ENCODE data around the gene VAT1. TPM values are rescaled to one million over a fixed set of nuclear protein-coding genes. Genes with fewer than 3 reads are reported as not detected.

Gene VAT1
- total and polyA plus RNA-seq, 9 of the 15 experiments (the other 6 are each of a cell fraction or from before 2014, with no cell fraction given) = 29.4 to 153 (median 66.7) TPM

DNA sequence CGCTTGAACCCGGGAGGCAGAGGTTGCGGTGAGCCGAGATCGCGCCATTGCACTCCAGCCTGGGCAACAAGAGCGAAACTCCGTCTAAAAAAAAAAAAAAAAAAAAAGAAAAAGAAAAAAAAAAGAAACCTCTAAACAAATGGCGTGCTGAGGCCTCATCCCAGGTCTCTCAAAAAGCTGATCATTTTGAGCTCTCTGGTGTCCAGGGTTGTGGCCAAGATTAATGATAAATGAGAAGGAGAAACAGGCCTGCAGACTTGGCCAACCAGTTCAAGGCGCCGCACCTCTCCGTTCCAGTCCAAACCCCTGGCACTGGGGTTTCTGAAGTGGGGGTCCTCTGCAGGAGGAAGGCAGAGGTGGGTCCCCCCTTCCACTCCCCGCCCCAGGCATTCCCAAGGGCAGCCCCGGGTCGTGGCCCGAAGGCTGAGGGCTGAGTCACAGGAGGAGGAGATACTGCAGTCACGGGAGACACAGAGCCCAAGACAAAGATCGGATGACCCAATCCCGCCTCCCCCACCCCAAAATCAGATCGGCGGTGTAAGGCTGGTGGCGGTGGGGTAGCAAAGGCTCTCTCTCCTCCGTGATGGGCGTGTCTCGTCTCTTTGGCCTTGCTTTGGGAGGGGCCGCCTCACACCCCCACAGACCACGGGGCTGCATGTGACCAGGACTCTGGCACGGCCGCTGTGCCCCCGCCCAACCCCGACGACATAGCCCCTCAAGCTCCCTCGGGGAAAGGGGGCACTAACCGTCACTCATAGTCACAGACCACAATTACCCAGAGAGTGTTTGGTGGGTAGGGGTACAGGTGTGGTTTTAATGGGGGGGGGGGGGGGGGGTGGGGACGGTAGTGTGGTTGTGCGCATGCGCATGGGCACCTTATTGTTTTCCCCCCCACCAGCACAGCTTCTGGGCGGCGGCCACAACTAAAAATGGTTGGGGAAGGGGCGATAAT, 1.1 kb downstream of the VAT1 start (continued):
- TF ChIP-seq ATF4 (CRISPR knock-in tag; IDR thresholded peaks at IDR 0.05) (no peak), BHLHE40 (IDR thresholded peaks at IDR 0.05; ENCODE audit: low read length) (peak; percentile 98), HLTF (IDR thresholded peaks at IDR 0.05) (0 out of 2 replicates have a peak, but pooled peaks have one; percentile 13), RB1 (IDR thresholded peaks at IDR 0.05; ENCODE audit: low read depth) (no peak), KLF10 (CRISPR knock-in tag; IDR thresholded peaks at IDR 0.05) (no peak), ZNF77 (CRISPR knock-in tag; IDR thresholded peaks at IDR 0.05) (no peak), LEF1 (IDR thresholded peaks at IDR 0.05) (peak; percentile 87), ZNF3 (CRISPR knock-in tag; IDR thresholded peaks at IDR 0.05) (no peak), GTF2E2 (tag; IDR thresholded peaks at IDR 0.05) (no peak), ZNF79 (CRISPR knock-in tag; IDR thresholded peaks at IDR 0.05; ENCODE audit: low read depth) (no peak), SMARCA4 (IDR thresholded peaks at IDR 0.05) (peak; percentile 91), GMEB1 (CRISPR knock-in tag; IDR thresholded peaks at IDR 0.05) (no peak; the same call in 1 of the 2 replicates), PRMT5 (CRISPR knock-in tag; IDR thresholded peaks at IDR 0.05) (no peak), CCNT2 (IDR thresholded peaks at IDR 0.05; ENCODE audit: borderline replicate concordance, extremely low read depth, insufficient read length, low read depth, low read length) (peak; percentile 90), NONO (IDR thresholded peaks at IDR 0.05; ENCODE audit: low read depth in 2 of 2, low read length in 1 of 2) (0 out of 4 replicates have a peak, but pooled peaks of 1 of the 2 experiments have one; percentile 30), ZHX1 (conservative IDR thresholded peaks at IDR 0.05; ENCODE audit: low read length) (no peak)
- TF ChIP-seq, protein P1, sequence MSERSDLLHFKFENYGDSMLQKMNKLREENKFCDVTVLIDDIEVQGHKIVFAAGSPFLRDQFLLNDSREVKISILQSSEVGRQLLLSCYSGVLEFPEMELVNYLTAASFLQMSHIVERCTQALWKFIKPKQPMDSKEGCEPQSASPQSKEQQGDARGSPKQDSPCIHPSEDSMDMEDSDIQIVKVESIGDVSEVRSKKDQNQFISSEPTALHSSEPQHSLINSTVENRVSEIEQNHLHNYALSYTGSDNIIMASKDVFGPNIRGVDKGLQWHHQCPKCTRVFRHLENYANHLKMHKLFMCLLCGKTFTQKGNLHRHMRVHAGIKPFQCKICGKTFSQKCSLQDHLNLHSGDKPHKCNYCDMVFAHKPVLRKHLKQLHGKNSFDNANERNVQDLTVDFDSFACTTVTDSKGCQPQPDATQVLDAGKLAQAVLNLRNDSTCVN (CRISPR knock-in tag; IDR thresholded peaks at IDR 0.05) = no peak
- TF ChIP-seq, protein P2, sequence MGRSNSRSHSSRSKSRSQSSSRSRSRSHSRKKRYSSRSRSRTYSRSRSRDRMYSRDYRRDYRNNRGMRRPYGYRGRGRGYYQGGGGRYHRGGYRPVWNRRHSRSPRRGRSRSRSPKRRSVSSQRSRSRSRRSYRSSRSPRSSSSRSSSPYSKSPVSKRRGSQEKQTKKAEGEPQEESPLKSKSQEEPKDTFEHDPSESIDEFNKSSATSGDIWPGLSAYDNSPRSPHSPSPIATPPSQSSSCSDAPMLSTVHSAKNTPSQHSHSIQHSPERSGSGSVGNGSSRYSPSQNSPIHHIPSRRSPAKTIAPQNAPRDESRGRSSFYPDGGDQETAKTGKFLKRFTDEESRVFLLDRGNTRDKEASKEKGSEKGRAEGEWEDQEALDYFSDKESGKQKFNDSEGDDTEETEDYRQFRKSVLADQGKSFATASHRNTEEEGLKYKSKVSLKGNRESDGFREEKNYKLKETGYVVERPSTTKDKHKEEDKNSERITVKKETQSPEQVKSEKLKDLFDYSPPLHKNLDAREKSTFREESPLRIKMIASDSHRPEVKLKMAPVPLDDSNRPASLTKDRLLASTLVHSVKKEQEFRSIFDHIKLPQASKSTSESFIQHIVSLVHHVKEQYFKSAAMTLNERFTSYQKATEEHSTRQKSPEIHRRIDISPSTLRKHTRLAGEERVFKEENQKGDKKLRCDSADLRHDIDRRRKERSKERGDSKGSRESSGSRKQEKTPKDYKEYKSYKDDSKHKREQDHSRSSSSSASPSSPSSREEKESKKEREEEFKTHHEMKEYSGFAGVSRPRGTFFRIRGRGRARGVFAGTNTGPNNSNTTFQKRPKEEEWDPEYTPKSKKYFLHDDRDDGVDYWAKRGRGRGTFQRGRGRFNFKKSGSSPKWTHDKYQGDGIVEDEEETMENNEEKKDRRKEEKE (IDR thresholded peaks at IDR 0.05; ENCODE audit: borderline replicate concordance in 1 of 2, control insufficient read depth in 1 of 2, low read depth in 2 of 2, low read length in 1 of 2) = no peak

Data from K562 (cell line).